ENCODE data around the gene FOXP1. TPM values are rescaled to one million over a fixed set of nuclear protein-coding genes. Genes with fewer than 3 reads are reported as not detected.

FOXP1 gene
- total RNA-seq, 2 donors from 2014 or later: 41.7 to 94.3 TPM

- H3K4me3 ChIP-seq (ENCODE audit: low read length): peak overlapping the region; percentile 88
- Mint-ChIP-seq H3K4me1 (peaks cover 56% of the 10 kb centered on the region), H3K27me3 (ENCODE audit: insufficient read depth) (peaks cover 3% of the 10 kb centered on the region), H3K36me3 (ENCODE audit: low read depth) (no peaks in the 10 kb centered on the region), H3K9me3 (no peaks in the 10 kb centered on the region), H3K27ac (no peak overlapping the region), H3K4me3 (no peak overlapping the region)
- no peak overlapping the region for H3K27ac ChIP-seq (ENCODE audit: low read depth, low read length)
- H3K9me3 ChIP-seq (ENCODE audit: control insufficient read depth, low read length): no peaks in the 10 kb centered on the region
- H3K9ac ChIP-seq (ENCODE audit: extremely low read depth, low read length, poor library complexity, severe bottlenecking): peak overlapping the region; percentile 2
- WGBS, 2 experiments (ENCODE audit: insufficient coverage in 1 of 2, insufficient read length in 1 of 2): 81 to 83% methylated on average over 5 to 6 of the region's 6 CpGs
- H3K36me3 ChIP-seq (ENCODE audit: control insufficient read depth, insufficient read depth, low read length): no peaks in the 10 kb centered on the region
- no peak for TF ChIP-seq CTCF (conservative IDR thresholded peaks at IDR 0.05)
- H3K27me3 ChIP-seq (ENCODE audit: control insufficient read depth, insufficient read depth, low read length, poor library complexity, severe bottlenecking): peaks cover 15% of the 10 kb centered on the region
- peaks cover 14% of the 10 kb centered on the region for H3K4me1 ChIP-seq (ENCODE audit: control insufficient read depth, insufficient read depth, low read length)
- no peak for DNase-seq
Measured at GRCh38 chr3:71062952-71063772, 520.4 kb downstream of the FOXP1 start.

- no peak overlapping the region for H3K27ac Mint-ChIP-seq
- H3K4me3 ChIP-seq (ENCODE audit: low read length): peak overlapping the region; percentile 88
- no peak for TF ChIP-seq CTCF (conservative IDR thresholded peaks at IDR 0.05)
Measured at GRCh38 chr3:71062037-71062932, 521.2 kb downstream of the FOXP1 start.

GRCh38 chr3:71061581-71061980 is 521.9 kb downstream of the FOXP1 start:
- H3K9me3 ChIP-seq (ENCODE audit: control insufficient read depth, low read length): no peaks in the 10 kb centered on the region
- H3K4me1 Mint-ChIP-seq: peaks cover 63% of the 10 kb centered on the region
- H3K36me3 Mint-ChIP-seq (ENCODE audit: low read depth): no peaks in the 10 kb centered on the region
- H3K4me3 ChIP-seq (ENCODE audit: low read length): no peak overlapping the region
- WGBS, 2 experiments (ENCODE audit: insufficient coverage in 1 of 2, insufficient read length in 1 of 2): 77 to 80% methylated on average over 3 of the region's 3 CpGs
- H3K27ac ChIP-seq (ENCODE audit: low read depth, low read length): no peak overlapping the region
- H3K27ac Mint-ChIP-seq: no peak overlapping the region
- H3K27me3 ChIP-seq (ENCODE audit: control insufficient read depth, insufficient read depth, low read length, poor library complexity, severe bottlenecking): peaks cover 12% of the 10 kb centered on the region
- no peak overlapping the region for H3K9ac ChIP-seq (ENCODE audit: extremely low read depth, low read length, poor library complexity, severe bottlenecking)
- peaks cover 16% of the 10 kb centered on the region for H3K4me1 ChIP-seq (ENCODE audit: control insufficient read depth, insufficient read depth, low read length)
- TF ChIP-seq CTCF (conservative IDR thresholded peaks at IDR 0.05): no peak
- H3K9me3 Mint-ChIP-seq: no peaks in the 10 kb centered on the region
- no peaks in the 10 kb centered on the region for H3K36me3 ChIP-seq (ENCODE audit: control insufficient read depth, insufficient read depth, low read length)
- no peak for DNase-seq
- peaks cover 3% of the 10 kb centered on the region for H3K27me3 Mint-ChIP-seq (ENCODE audit: insufficient read depth)
- H3K4me3 Mint-ChIP-seq: no peak overlapping the region

More at GRCh38 chr3:71062037-71062932, 521.2 kb downstream of the FOXP1 start:
- Mint-ChIP-seq H3K9me3 (no peaks in the 10 kb centered on the region), H3K36me3 (ENCODE audit: low read depth) (no peaks in the 10 kb centered on the region), H3K27me3 (ENCODE audit: insufficient read depth) (peaks cover 3% of the 10 kb centered on the region), H3K4me3 (no peak overlapping the region), H3K4me1 (peaks cover 61% of the 10 kb centered on the region)
- Histone ChIP-seq H3K27ac (ENCODE audit: low read depth, low read length) (no peak overlapping the region), H3K9ac (ENCODE audit: extremely low read depth, low read length, poor library complexity, severe bottlenecking) (no peak overlapping the region), H3K36me3 (ENCODE audit: control insufficient read depth, insufficient read depth, low read length) (no peaks in the 10 kb centered on the region), H3K27me3 (ENCODE audit: control insufficient read depth, insufficient read depth, low read length, poor library complexity, severe bottlenecking) (peaks cover 15% of the 10 kb centered on the region), H3K9me3 (ENCODE audit: control insufficient read depth, low read length) (no peaks in the 10 kb centered on the region), H3K4me1 (ENCODE audit: control insufficient read depth, insufficient read depth, low read length) (peaks cover 14% of the 10 kb centered on the region)
- no peak for DNase-seq
- WGBS, 2 experiments (ENCODE audit: insufficient coverage in 1 of 2, insufficient read length in 1 of 2): 72 to 84% methylated on average over 6 to 13 of the region's 14 CpGs
